Measurements from ENCODE around the gene FGF7. TPM values are rescaled to one million over a fixed set of nuclear protein-coding genes. Genes with fewer than 3 reads are reported as not detected.
"Not testable (repeated sequence)": the region's sequence is repeated elsewhere in the genome, so short reads cannot be mapped to it uniquely, and the experiment has no call there.

FGF7 gene
- total RNA-seq, 1 donor from 2014 or later, result 0.41 TPM

- FAIRE-seq (no peak), DNase-seq (ENCODE audit: low spot score in 2 of 2) (no peak)
Measured at GRCh38 chr15:49438962-49439631, 16.1 kb downstream of the FGF7 start.

- no peak for FAIRE-seq
- no peak for DNase-seq (ENCODE audit: low spot score in 2 of 2)
Measured at GRCh38 chr15:49439678-49440395, 16.8 kb downstream of the FGF7 start.

GRCh38 chr15:49441356-49441755 is 18.3 kb downstream of the FGF7 start:
- DNase-seq (ENCODE audit: low spot score in 2 of 2) (no peak), FAIRE-seq (no peak)

GRCh38 chr15:49441816-49442215 is 18.8 kb downstream of the FGF7 start:
- DNase-seq (ENCODE audit: low spot score in 2 of 2), result no peak
- FAIRE-seq, result no peak

GRCh38 chr15:49452595-49452994 is 29.6 kb downstream of the FGF7 start:
- DNase-seq (ENCODE audit: low spot score in 2 of 2), result no peak
- FAIRE-seq, result no peak

GRCh38 chr15:49456166-49456565 is 33.1 kb downstream of the FGF7 start:
- DNase-seq (ENCODE audit: low spot score in 2 of 2) (no peak), FAIRE-seq (no peak)

GRCh38 chr15:49458145-49458544 is 35.1 kb downstream of the FGF7 start:
- DNase-seq (ENCODE audit: low spot score in 2 of 2) (no peak), FAIRE-seq (no peak)

- FAIRE-seq, result no peak
Measured at GRCh38 chr15:49460411-49460941, 37.4 kb downstream of the FGF7 start.

GRCh38 chr15:49462232-49462844 is 39.3 kb downstream of the FGF7 start:
- FAIRE-seq (peak; percentile 43), DNase-seq (ENCODE audit: low spot score in 2 of 2) (no peak)

More at GRCh38 chr15:49460411-49460941, 37.4 kb downstream of the FGF7 start:
- DNase-seq (ENCODE audit: low spot score in 2 of 2), result no peak

GRCh38 chr15:49464522-49464921 is 41.5 kb downstream of the FGF7 start:
- DNase-seq (ENCODE audit: low spot score in 2 of 2), result no peak
- FAIRE-seq, result no peak

- FAIRE-seq, result no peak
- no peak for DNase-seq (ENCODE audit: low spot score in 2 of 2)
Measured at GRCh38 chr15:49466119-49466518, 43.1 kb downstream of the FGF7 start.

- DNase-seq (ENCODE audit: low spot score in 2 of 2) (no peak), FAIRE-seq (no peak)
Measured at GRCh38 chr15:49467746-49468480, 44.9 kb downstream of the FGF7 start.

- DNase-seq (ENCODE audit: low spot score in 2 of 2) (no peak), FAIRE-seq (no peak)
Measured at GRCh38 chr15:49468481-49468839, 45.4 kb downstream of the FGF7 start.

- not testable (repeated sequence) for FAIRE-seq; DNase-seq (ENCODE audit: low spot score in 2 of 2)
Measured at GRCh38 chr15:49471248-49471647, 48.2 kb downstream of the FGF7 start.

- DNase-seq (ENCODE audit: low spot score in 2 of 2) (no peak), FAIRE-seq (no peak)
Measured at GRCh38 chr15:49471733-49472132, 48.7 kb downstream of the FGF7 start.

- FAIRE-seq (no peak), DNase-seq (ENCODE audit: low spot score in 2 of 2) (no peak)
Measured at GRCh38 chr15:49472338-49472737, 49.3 kb downstream of the FGF7 start.

- DNase-seq (ENCODE audit: low spot score in 2 of 2), result no peak
- peak; percentile 13 for FAIRE-seq
Measured at GRCh38 chr15:49473031-49473430, 50.0 kb downstream of the FGF7 start.

- FAIRE-seq; DNase-seq (ENCODE audit: low spot score in 2 of 2): not testable (repeated sequence)
Measured at GRCh38 chr15:49478021-49478420, 55.0 kb downstream of the FGF7 start.

- not testable (repeated sequence) for DNase-seq (ENCODE audit: low spot score in 2 of 2); FAIRE-seq
Measured at GRCh38 chr15:49478982-49479381, 55.9 kb downstream of the FGF7 start.

GRCh38 chr15:49485401-49485800 is 62.4 kb downstream of the FGF7 start:
- peak; percentile 47 for FAIRE-seq
- not testable (repeated sequence) for DNase-seq (ENCODE audit: low spot score in 2 of 2)

GRCh38 chr15:49490966-49491365 is 67.9 kb downstream of the FGF7 start:
- FAIRE-seq (no peak), DNase-seq (ENCODE audit: low spot score in 2 of 2) (no peak)
